Measurements from ENCODE around the gene SEM1.

- no peak for TF ChIP-seq CTCF (IDR thresholded peaks at IDR 0.05; ENCODE audit: low read length)
- no peak for TF ChIP-seq EZH2 (IDR thresholded peaks at IDR 0.05; ENCODE audit: borderline replicate concordance, low read length)
These were observed 69.6 kb downstream of the SEM1 start for GRCh38 chr7:96640054-96640453.

Data from OCI-LY1 (cell line).